ENCODE data around the gene CCDC12.

CCDC12 gene

GRCh38 chr3:47012342-47013230, 36.0 kb upstream of the CCDC12 start:
- Histone ChIP-seq H3K27ac (no peak overlapping the region), H3K4me3 (no peak overlapping the region)
- peak; percentile 66 for DNase-seq (ENCODE audit: low spot score)
- TF ChIP-seq, protein P1, sequence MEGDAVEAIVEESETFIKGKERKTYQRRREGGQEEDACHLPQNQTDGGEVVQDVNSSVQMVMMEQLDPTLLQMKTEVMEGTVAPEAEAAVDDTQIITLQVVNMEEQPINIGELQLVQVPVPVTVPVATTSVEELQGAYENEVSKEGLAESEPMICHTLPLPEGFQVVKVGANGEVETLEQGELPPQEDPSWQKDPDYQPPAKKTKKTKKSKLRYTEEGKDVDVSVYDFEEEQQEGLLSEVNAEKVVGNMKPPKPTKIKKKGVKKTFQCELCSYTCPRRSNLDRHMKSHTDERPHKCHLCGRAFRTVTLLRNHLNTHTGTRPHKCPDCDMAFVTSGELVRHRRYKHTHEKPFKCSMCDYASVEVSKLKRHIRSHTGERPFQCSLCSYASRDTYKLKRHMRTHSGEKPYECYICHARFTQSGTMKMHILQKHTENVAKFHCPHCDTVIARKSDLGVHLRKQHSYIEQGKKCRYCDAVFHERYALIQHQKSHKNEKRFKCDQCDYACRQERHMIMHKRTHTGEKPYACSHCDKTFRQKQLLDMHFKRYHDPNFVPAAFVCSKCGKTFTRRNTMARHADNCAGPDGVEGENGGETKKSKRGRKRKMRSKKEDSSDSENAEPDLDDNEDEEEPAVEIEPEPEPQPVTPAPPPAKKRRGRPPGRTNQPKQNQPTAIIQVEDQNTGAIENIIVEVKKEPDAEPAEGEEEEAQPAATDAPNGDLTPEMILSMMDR (IDR thresholded peaks at IDR 0.05), result no peak

DNA sequence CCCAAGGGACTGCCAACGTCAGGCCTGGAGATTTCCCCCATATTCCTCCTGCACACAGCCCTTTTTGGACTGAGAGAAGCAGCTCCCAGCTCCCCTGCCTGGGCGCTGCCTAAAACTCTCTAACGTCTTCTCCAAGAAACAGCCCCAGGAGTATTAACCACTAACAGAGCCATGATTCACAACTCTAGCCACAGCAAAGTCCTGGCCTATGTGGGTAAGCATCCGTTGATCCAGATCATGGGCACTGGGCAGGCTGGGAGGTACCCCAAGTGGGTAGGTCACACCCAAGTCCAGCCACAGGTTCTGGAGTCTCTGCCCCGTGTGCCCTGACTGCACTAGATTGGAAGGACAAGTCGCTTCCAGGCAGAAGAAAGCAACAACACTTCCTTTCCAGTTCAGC, 34.8 kb upstream of the CCDC12 start:
- H3K4me3 ChIP-seq, result no peak overlapping the region
- H3K27ac ChIP-seq, result no peak overlapping the region
- TF ChIP-seq, protein P1 (IDR thresholded peaks at IDR 0.05), result no peak
- DNase-seq (ENCODE audit: low spot score), result no peak

GRCh38 chr3:47010910-47011309, 34.4 kb upstream of the CCDC12 start:
- DNase-seq (ENCODE audit: low spot score), result no peak
- H3K4me3 ChIP-seq, result no peak overlapping the region
- H3K27ac ChIP-seq, result peak overlapping the region in 1 of 2 donors; percentile 92
- TF ChIP-seq, protein P1 (IDR thresholded peaks at IDR 0.05), result no peak

DNA sequence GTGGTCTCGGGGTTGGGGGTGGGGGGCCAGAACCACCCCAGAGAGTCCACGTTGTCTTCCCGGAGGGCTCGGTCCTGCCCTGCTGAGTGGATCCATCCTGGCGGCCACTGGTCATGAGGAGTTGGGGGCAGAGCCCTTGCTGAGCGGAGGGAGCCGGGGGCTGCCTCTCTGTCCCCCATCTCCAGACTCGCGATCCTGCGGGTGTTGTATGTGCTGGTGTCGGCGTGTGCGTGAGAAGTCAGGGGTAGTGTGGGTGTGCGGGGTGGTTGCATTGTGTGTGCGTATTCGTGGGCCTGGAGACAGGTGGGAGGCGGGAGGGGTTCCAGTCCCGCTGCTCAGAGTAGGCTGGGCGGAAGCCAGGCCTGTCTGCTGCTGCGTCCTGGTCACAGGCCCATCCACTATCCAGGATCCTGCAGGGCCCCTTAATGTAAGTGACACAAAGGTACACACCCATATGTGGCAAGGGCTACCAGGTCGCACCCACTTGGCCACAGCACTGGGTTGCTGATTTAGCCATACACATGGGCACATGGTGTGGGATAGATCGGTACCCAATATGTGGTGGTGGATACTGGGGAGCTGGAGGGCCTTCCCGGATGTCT, 33.7 kb upstream of the CCDC12 start:
- Histone ChIP-seq H3K27ac (peak overlapping the region; percentile 88 to 92), H3K4me3 (peak overlapping the region; percentile 79)
- peak; percentile 77 for DNase-seq (ENCODE audit: low spot score)
- TF ChIP-seq, protein P1 (IDR thresholded peaks at IDR 0.05), result no peak

DNA sequence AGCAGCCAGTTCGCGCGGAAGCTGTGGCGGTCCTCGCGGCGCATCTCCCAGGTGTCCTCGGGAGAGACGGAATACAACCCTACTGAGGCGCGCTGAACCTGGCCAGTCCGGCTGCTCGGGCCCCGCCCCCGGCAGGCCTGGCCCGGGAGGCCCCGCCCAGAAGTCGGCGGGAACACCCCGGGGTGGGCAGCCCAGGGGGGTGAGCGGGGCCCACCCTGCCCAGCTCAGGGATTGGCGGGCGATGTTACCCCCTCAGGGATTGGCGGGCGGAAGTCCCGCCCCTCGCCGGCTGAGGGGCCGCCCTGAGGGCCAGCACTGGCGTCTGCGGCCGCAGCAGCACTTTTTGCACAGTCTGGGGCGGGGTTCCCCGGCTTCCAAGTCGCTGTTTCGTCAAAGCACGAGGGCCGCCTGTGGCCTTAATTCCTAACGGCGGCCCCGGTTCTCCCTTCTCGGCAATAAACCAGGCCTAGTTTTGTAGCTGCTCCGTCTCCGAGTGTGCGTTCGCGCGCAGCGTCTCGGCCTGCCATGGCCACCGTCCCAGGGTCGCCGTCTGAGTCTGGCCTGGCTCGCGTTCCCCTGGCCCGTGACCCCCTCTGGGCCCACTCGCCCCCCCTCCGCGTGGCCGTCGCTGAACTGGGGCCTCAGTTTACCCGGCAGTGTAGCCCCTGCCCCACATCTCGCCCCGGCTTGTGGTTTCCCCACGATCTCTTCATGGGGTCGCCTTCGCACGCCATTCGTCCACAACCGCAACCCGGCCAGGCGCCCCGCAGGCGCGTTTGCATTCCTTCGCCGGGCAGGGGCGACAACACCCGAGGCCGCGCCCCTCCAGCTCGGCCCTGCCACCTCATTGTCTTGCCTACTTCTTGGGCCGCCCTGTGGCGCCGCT, 32.9 kb upstream of the CCDC12 start:
- TF ChIP-seq, protein P1 (IDR thresholded peaks at IDR 0.05), result no peak
- Histone ChIP-seq H3K4me3 (peak overlapping the region; percentile 79), H3K27ac (peak overlapping the region; percentile 88 to 92)
- peak; percentile 95 for DNase-seq (ENCODE audit: low spot score)

DNA sequence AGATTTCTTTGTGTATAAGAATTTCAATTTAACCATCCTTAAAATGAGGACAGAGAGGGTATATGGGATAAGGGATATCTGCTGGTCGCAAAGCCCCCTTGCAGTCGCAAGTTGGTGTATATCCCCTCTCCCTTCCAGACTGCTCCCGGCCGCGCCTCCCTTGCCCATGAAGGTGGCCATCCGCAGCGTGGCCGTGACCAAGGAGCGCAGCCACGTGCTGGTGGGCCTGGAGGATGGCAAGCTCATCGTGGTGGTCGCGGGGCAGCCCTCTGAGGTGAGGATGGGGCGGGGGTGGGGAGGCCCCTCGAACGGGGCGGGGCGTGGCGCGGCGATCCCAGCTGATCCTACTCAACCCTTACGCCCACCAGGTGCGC, 32.3 kb upstream of the CCDC12 start:
- DNase-seq (ENCODE audit: low spot score), result no peak
- TF ChIP-seq, protein P1 (IDR thresholded peaks at IDR 0.05), result no peak
- H3K27ac ChIP-seq, result peak overlapping the region; percentile 88 to 92
- H3K4me3 ChIP-seq, result peak overlapping the region; percentile 79

All from coronary artery (tissue), 2 donors.